ENCODE measurements around the gene ZSWIM5. TPM values are rescaled to one million over a fixed set of nuclear protein-coding genes. Genes with fewer than 3 reads are reported as not detected.
"Not testable (repeated sequence)": the region's sequence is repeated elsewhere in the genome, so short reads cannot be mapped to it uniquely, and the experiment has no call there.

Gene ZSWIM5
- total RNA-seq, 5 donors from 2014 or later (not counting 1 experiment from before 2014, with no cell fraction given) = 1.6 to 4.0 (median 2.0) TPM

DNA sequence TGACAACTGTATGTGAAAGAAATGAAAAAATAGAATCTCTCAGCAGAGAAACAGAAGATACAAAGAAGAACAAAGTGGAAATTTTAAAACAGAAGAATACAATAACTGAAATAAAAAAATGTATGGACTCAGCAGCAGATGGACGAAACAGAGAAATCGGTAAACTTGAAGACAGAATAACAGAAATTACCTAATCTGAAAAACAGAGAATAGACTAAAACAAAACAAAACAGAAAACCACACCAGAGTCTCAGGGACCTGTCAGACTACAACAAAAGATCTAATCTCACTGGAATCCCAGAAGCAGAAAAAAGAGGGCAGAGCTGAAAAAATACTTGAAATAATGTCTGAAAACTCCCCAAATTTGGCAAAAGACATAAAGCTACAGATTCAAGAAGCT is 83.0 kb downstream of the ZSWIM5 start:
- no peaks in the 10 kb centered on the region for H3K9me3 ChIP-seq
- H3K4me1 Mint-ChIP-seq = peaks cover 0 to 15% (median 0%) of the 10 kb centered on the region in 3 donors
- 80% methylated on average over 2 of the region's 2 CpGs for WGBS (ENCODE audit: insufficient coverage)
- DNase-seq (peak in 1 of 35 experiments; percentile 7), ATAC-seq (replicated peaks in 1 of 4) (no peak)
- H3K27me3 ChIP-seq (replicated peaks in 1 of 2; ENCODE audit: control insufficient read depth in 2 of 2, extremely low read depth in 1 of 2, insufficient read depth in 2 of 2, low read length in 1 of 2) = no peaks in the 10 kb centered on the region
- no peaks in the 10 kb centered on the region for H3K27me3 Mint-ChIP-seq
- no peaks in the 10 kb centered on the region for H3K36me3 Mint-ChIP-seq
- H3K9me3 Mint-ChIP-seq = no peaks in the 10 kb centered on the region
- no peak overlapping the region for H3K27ac ChIP-seq (ENCODE audit: low read length)
- H3K4me3 ChIP-seq (ENCODE audit: control insufficient read depth in 1 of 2, extremely low read depth in 1 of 2, low read length in 1 of 2) = no peak overlapping the region
- no peaks in the 10 kb centered on the region for H3K36me3 ChIP-seq (ENCODE audit: control insufficient read depth in 2 of 2, extremely low read depth in 1 of 2, insufficient read depth in 1 of 2, low read length in 1 of 2)
- no peak overlapping the region for H3K27ac Mint-ChIP-seq
- CTCF ChIA-PET = interaction anchor here in 1 of 2 donors (0.7 kb wide), 1 partner anchor 510 kb away, joined by 3 read pairs; no protein-coding TSS in a partner anchor
- POLR2A ChIA-PET = interaction anchor here in 1 of 2 donors (0.6 kb wide), 1 partner anchor 135 kb away, joined by 5 read pairs; no protein-coding TSS in a partner anchor
- H3K4me1 ChIP-seq (ENCODE audit: control insufficient read depth in 1 of 2, extremely low read depth in 1 of 2, insufficient read depth in 2 of 2, low read length in 2 of 2) = peaks cover 4 to 5% of the 10 kb centered on the region in 2 experiments
- no peak overlapping the region for H3K4me3 Mint-ChIP-seq

DNA sequence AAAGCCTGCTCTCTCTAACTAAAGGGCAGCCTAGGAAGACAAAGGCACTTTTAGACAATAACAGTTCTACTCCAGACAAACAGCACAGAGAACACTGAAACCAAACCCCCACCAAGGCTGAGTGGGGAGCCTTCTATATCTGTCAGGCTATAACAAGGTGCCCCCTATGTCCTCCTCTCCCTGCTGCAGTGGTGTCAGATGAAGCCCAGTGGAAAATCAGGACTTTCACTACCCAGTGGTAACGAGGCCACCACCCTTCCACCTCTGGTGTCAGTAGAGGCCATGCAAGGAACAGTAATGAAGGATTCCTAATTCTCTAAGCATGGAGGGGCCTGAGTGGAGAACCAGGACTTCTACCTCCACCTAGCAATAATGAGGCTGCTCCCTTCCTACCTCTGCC is 83.7 kb downstream of the ZSWIM5 start:
- WGBS (ENCODE audit: insufficient coverage) = no CpG with 5 or more reads among the region's 1 CpG
- ChIA-PET POLR2A (no interaction called here), CTCF (no interaction called here)
- DNase-seq (no peak), ATAC-seq (replicated peaks in 1 of 4) (no peak)
- no peak overlapping the region for H3K4me3 ChIP-seq (ENCODE audit: control insufficient read depth in 1 of 2, extremely low read depth in 1 of 2, low read length in 1 of 2)
- no peaks in the 10 kb centered on the region for H3K36me3 Mint-ChIP-seq
- no peaks in the 10 kb centered on the region for H3K9me3 Mint-ChIP-seq
- no peak overlapping the region for H3K4me3 Mint-ChIP-seq
- H3K27ac Mint-ChIP-seq = no peak overlapping the region
- no peak overlapping the region for H3K27ac ChIP-seq (ENCODE audit: low read length)
- H3K4me1 Mint-ChIP-seq = peaks cover under 1 to 21% (median 4%) of the 10 kb centered on the region in 3 donors
- H3K4me1 ChIP-seq (ENCODE audit: control insufficient read depth in 1 of 2, extremely low read depth in 1 of 2, insufficient read depth in 2 of 2, low read length in 2 of 2) = peaks cover 4 to 9% of the 10 kb centered on the region in 2 experiments
- H3K36me3 ChIP-seq (ENCODE audit: control insufficient read depth in 2 of 2, extremely low read depth in 1 of 2, insufficient read depth in 1 of 2, low read length in 1 of 2) = no peaks in the 10 kb centered on the region
- H3K27me3 ChIP-seq (replicated peaks in 1 of 2; ENCODE audit: control insufficient read depth in 2 of 2, extremely low read depth in 1 of 2, insufficient read depth in 2 of 2, low read length in 1 of 2) = no peaks in the 10 kb centered on the region
- no peaks in the 10 kb centered on the region for H3K9me3 ChIP-seq
- no peaks in the 10 kb centered on the region for H3K27me3 Mint-ChIP-seq

DNA sequence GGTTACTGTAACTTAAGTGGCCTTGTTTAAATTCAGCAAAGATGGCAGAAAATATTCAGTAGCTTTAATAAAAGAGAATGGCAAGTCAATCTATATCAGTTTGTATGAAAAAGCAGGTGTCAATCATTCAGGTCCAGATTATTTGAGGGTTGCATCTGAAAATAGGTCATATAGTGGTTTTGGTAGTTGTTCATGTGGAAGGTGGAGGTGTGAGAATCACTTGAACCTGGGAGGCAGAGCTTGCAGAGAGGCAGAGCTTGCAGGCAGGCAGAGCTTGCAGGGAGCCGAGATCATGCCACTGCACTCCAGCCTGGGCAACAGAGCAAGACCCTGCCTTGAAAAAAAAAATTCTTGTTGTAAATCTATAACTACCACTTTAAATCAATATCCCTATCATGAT is 88.6 kb downstream of the ZSWIM5 start:
- peaks cover 17 to 24% of the 10 kb centered on the region in 2 experiments for H3K4me1 ChIP-seq (ENCODE audit: control insufficient read depth in 1 of 2, extremely low read depth in 1 of 2, insufficient read depth in 2 of 2, low read length in 2 of 2)
- no CpG with 5 or more reads among the region's 1 CpG for WGBS (ENCODE audit: insufficient coverage)
- peaks cover 22 to 51% (median 28%) of the 10 kb centered on the region in 3 donors for H3K4me1 Mint-ChIP-seq
- H3K4me3 ChIP-seq (ENCODE audit: control insufficient read depth in 1 of 2, extremely low read depth in 1 of 2, low read length in 1 of 2) = no peak overlapping the region
- no peaks in the 10 kb centered on the region for H3K27me3 ChIP-seq (replicated peaks in 1 of 2; ENCODE audit: control insufficient read depth in 2 of 2, extremely low read depth in 1 of 2, insufficient read depth in 2 of 2, low read length in 1 of 2)
- CTCF ChIA-PET = no interaction called here
- H3K27ac Mint-ChIP-seq = peak overlapping the region; percentile 29 to 42
- no peaks in the 10 kb centered on the region for H3K36me3 ChIP-seq (ENCODE audit: control insufficient read depth in 2 of 2, extremely low read depth in 1 of 2, insufficient read depth in 1 of 2, low read length in 1 of 2)
- DNase-seq (no peak), ATAC-seq (replicated peaks in 1 of 4) (no peak)
- H3K36me3 Mint-ChIP-seq = no peaks in the 10 kb centered on the region
- H3K27me3 Mint-ChIP-seq = peaks cover 0 to 2% of the 10 kb centered on the region in 2 donors
- H3K27ac ChIP-seq (ENCODE audit: low read length) = no peak overlapping the region
- H3K4me3 Mint-ChIP-seq = no peak overlapping the region
- H3K9me3 ChIP-seq = no peaks in the 10 kb centered on the region
- POLR2A ChIA-PET = no interaction called here
- no peaks in the 10 kb centered on the region for H3K9me3 Mint-ChIP-seq

DNA sequence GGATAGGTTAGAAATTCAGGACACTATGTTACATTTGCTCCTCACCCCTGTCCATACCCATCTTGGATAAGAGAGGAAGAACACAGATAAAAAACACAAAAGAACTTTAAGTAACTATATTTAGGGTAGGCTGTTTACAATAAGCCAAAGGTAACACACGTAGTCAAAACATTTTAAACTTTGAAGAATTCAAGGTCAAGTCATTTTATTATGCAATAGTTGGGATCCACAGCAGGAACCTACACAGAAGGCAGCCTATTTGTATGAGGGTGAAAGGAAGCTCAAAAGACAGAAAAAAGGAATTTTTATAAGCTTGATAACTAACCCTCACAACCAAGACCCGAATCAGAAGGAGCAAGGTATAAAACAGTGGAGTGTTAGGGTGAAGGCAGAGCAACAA is 89.6 kb downstream of the ZSWIM5 start:
- Mint-ChIP-seq H3K9me3 (no peaks in the 10 kb centered on the region), H3K27ac (peak overlapping the region; percentile 29 to 42), H3K4me1 (peaks cover 22 to 50% (median 28%) of the 10 kb centered on the region in 3 donors), H3K36me3 (no peaks in the 10 kb centered on the region), H3K4me3 (peak overlapping the region in 2 of 3 donors; percentile 10 to 62), H3K27me3 (peaks cover 0 to 2% of the 10 kb centered on the region in 2 donors)
- ATAC-seq (replicated peaks in 1 of 4) = no peak
- DNase-seq = no peak
- no peaks in the 10 kb centered on the region for H3K9me3 ChIP-seq
- H3K4me3 ChIP-seq (ENCODE audit: control insufficient read depth in 1 of 2, extremely low read depth in 1 of 2, low read length in 1 of 2) = no peak overlapping the region
- H3K4me1 ChIP-seq (ENCODE audit: control insufficient read depth in 1 of 2, extremely low read depth in 1 of 2, insufficient read depth in 2 of 2, low read length in 2 of 2) = peaks cover 14 to 23% of the 10 kb centered on the region in 2 experiments
- CTCF ChIA-PET = no interaction called here
- H3K27ac ChIP-seq (ENCODE audit: low read length) = peak overlapping the region; percentile 4
- no peaks in the 10 kb centered on the region for H3K27me3 ChIP-seq (replicated peaks in 1 of 2; ENCODE audit: control insufficient read depth in 2 of 2, extremely low read depth in 1 of 2, insufficient read depth in 2 of 2, low read length in 1 of 2)
- POLR2A ChIA-PET = no interaction called here
- WGBS (ENCODE audit: insufficient coverage) = no CpG with 5 or more reads among the region's 2 CpGs
- H3K36me3 ChIP-seq (ENCODE audit: control insufficient read depth in 2 of 2, extremely low read depth in 1 of 2, insufficient read depth in 1 of 2, low read length in 1 of 2) = no peaks in the 10 kb centered on the region

DNA sequence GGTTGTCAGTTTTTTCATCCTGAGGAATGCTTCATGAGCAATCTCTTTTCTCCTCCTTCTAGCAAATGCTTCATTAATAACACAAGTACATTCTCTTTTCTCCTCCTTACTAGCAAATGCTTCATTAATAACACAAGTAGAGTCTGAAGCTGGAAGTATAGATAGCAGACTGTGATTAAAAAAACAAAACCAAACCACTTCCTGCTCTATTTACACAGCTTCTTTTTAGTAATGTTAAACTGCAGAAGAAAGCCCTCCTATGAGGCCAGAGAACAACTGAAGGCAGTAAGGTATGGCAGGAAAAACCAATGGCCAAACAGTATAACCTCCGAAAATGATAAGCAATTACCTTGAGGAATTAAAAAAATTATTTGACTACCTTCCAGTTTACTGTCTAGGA is 90.1 kb downstream of the ZSWIM5 start:
- peak overlapping the region; percentile 4 for H3K27ac ChIP-seq (ENCODE audit: low read length)
- ATAC-seq (replicated peaks in 1 of 4) = peak; percentile 73 to 96 (median 81)
- POLR2A ChIA-PET = interaction anchor here in 1 of 2 donors (0.7 kb wide), 1 partner anchor 66 kb away, joined by 3 read pairs; no protein-coding TSS in a partner anchor

DNA sequence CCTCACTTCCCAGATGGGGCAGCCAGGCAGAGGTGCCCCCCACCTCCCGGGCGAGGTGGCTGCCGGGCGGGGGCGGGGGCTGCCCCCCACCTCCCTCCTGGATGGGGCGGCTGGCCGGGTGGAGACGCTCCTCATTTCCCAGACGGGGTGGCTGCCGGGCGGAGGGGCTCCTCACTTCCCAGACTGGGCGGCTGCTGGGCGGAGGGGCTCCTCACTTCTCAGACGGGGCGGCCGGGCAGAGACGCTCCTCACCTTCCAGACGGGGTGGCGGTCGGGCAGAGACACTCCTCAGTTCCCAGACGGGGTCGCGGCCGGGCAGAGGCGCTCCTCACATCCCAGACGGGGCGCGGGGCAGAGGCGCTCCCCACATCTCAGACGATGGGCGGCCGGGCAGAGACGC is 91.2 kb downstream of the ZSWIM5 start:
- H3K27me3 ChIP-seq (replicated peaks in 1 of 2; ENCODE audit: control insufficient read depth in 2 of 2, extremely low read depth in 1 of 2, insufficient read depth in 2 of 2, low read length in 1 of 2); ATAC-seq (replicated peaks in 1 of 4); H3K9me3 Mint-ChIP-seq; H3K27me3 Mint-ChIP-seq; CTCF ChIA-PET; H3K9me3 ChIP-seq; POLR2A ChIA-PET; H3K4me3 ChIP-seq (ENCODE audit: control insufficient read depth in 1 of 2, extremely low read depth in 1 of 2, low read length in 1 of 2); DNase-seq; H3K27ac Mint-ChIP-seq; H3K27ac ChIP-seq (ENCODE audit: low read length); H3K36me3 Mint-ChIP-seq; H3K36me3 ChIP-seq (ENCODE audit: control insufficient read depth in 2 of 2, extremely low read depth in 1 of 2, insufficient read depth in 1 of 2, low read length in 1 of 2); H3K4me3 Mint-ChIP-seq: not testable (repeated sequence)
- H3K4me1 Mint-ChIP-seq = peaks cover 22 to 45% (median 28%) of the 10 kb centered on the region in 3 donors
- peaks cover 14 to 23% of the 10 kb centered on the region in 2 experiments for H3K4me1 ChIP-seq (ENCODE audit: control insufficient read depth in 1 of 2, extremely low read depth in 1 of 2, insufficient read depth in 2 of 2, low read length in 2 of 2)
- WGBS (ENCODE audit: insufficient coverage) = 98% methylated on average over 19 of the region's 33 CpGs

More for the DNA sequence above, 90.1 kb downstream of the ZSWIM5 start:
- peak in 1 of 35 experiments; percentile 29 for DNase-seq
- peaks cover 14 to 23% of the 10 kb centered on the region in 2 experiments for H3K4me1 ChIP-seq (ENCODE audit: control insufficient read depth in 1 of 2, extremely low read depth in 1 of 2, insufficient read depth in 2 of 2, low read length in 2 of 2)
- no peak overlapping the region for H3K4me3 ChIP-seq (ENCODE audit: control insufficient read depth in 1 of 2, extremely low read depth in 1 of 2, low read length in 1 of 2)
- Mint-ChIP-seq H3K27me3 (peaks cover 0 to 2% of the 10 kb centered on the region in 2 donors), H3K27ac (peak overlapping the region; percentile 29 to 42), H3K4me1 (peaks cover 22 to 49% (median 28%) of the 10 kb centered on the region in 3 donors), H3K9me3 (no peaks in the 10 kb centered on the region), H3K4me3 (peak overlapping the region in 2 of 3 donors; percentile 10 to 62), H3K36me3 (no peaks in the 10 kb centered on the region)
- CTCF ChIA-PET = no interaction called here
- no peaks in the 10 kb centered on the region for H3K36me3 ChIP-seq (ENCODE audit: control insufficient read depth in 2 of 2, extremely low read depth in 1 of 2, insufficient read depth in 1 of 2, low read length in 1 of 2)
- peaks cover 2% of the 10 kb centered on the region for H3K9me3 ChIP-seq
- WGBS (ENCODE audit: insufficient coverage) = no CpG with 5 or more reads among the region's 1 CpG
- H3K27me3 ChIP-seq (replicated peaks in 1 of 2; ENCODE audit: control insufficient read depth in 2 of 2, extremely low read depth in 1 of 2, insufficient read depth in 2 of 2, low read length in 1 of 2) = no peaks in the 10 kb centered on the region

Measured in T-cell (primary cell).